CD4-positive, alpha-beta T cell (primary cell): ENCODE results near the gene MACROD2. TPM values are rescaled to one million over a fixed set of nuclear protein-coding genes. Genes with fewer than 3 reads are reported as not detected.

Source experiments
- ATAC-seq: fragments of 200-7000 bp; cut with Tn5 transposase; one replicate; pipeline ENCODE4 v1.10.0; 2022; ENCODE audit warnings: mild to moderate bottlenecking; ENCODE audit not compliant: poor library complexity
- CTCF ChIA-PET: fragments of 350-600 bp; sonication (Branson Sonifier 250); formaldehyde crosslinking; loops from one replicate; lab custom pipeline; 2021; ENCODE audit warnings: antibody characterized with exemption, inconsistent platforms; lab: Charles Lee
- POLR2A ChIA-PET: fragments of 350-600 bp; sonication (Branson Sonifier 250); formaldehyde crosslinking; loops from one replicate; lab custom pipeline; 2021; ENCODE audit warnings: antibody characterized with exemption, inconsistent platforms; lab: Charles Lee
- DNase-seq, 14 experiments: peaks; one replicate each; pipeline ENCODE4 v3.0.0-alpha.2; 2013 to 2020; ENCODE audit warnings: mixed read lengths in 2 of 14
- H3K27ac ChIP-seq, 2 donors: one replicate each; pipeline versions ENCODE4 v1.5.1 to v1.7.0; 2013; ENCODE audit warnings: low read length in 2 of 2, low read depth in 1 of 2, mild to moderate bottlenecking in 1 of 2
- H3K27me3 ChIP-seq, 2 experiments: 1 replicate in 1 of 2; 2 replicates in 1 of 2; pipeline versions ENCODE4 v1.6.1 to v1.7.0; 2013; ENCODE audit warnings: low read length in 2 of 2, control low read depth in 1 of 2, mild to moderate bottlenecking in 1 of 2, moderate library complexity in 1 of 2; ENCODE audit not compliant: insufficient read depth in 2 of 2, control insufficient read depth in 1 of 2
- H3K36me3 ChIP-seq: one replicate; pipeline ENCODE4 v1.6.1; 2013; ENCODE audit warnings: low read length, control low read depth; ENCODE audit not compliant: insufficient read depth
- H3K4me1 ChIP-seq: one replicate; pipeline ENCODE4 v1.6.1; 2013; ENCODE audit warnings: low read length, control low read depth; ENCODE audit not compliant: insufficient read depth
- H3K4me3 ChIP-seq: one replicate; pipeline ENCODE4 v1.5.1; 2013; ENCODE audit warnings: mild to moderate bottlenecking, low read length, moderate library complexity
- H3K9me3 ChIP-seq, 2 experiments: 1 replicate in 1 of 2; 2 replicates in 1 of 2; pipeline versions ENCODE4 v1.6.1 to v1.7.0; 2013; ENCODE audit warnings: low read length in 2 of 2, mild to moderate bottlenecking in 2 of 2, control low read depth in 1 of 2, moderate library complexity in 1 of 2; ENCODE audit not compliant: control insufficient read depth in 1 of 2, insufficient read depth in 1 of 2
- H3K27ac Mint-ChIP-seq: one replicate; pipeline ENCODE4 v1.8.0; 2020; ENCODE audit warnings: mixed read lengths
- H3K27me3 Mint-ChIP-seq: one replicate; pipeline ENCODE4 v1.8.0; 2021; ENCODE audit warnings: mixed read lengths
- H3K36me3 Mint-ChIP-seq: one replicate; pipeline ENCODE4 v1.8.0; 2021; ENCODE audit warnings: low read depth, mixed read lengths
- H3K4me1 Mint-ChIP-seq: one replicate; pipeline ENCODE4 v1.8.0; 2021; ENCODE audit warnings: low read depth, mixed read lengths
- H3K4me3 Mint-ChIP-seq: one replicate; pipeline ENCODE4 v1.8.0; 2020; ENCODE audit warnings: mild to moderate bottlenecking, mixed read lengths
- H3K9me3 Mint-ChIP-seq: one replicate; pipeline ENCODE4 v1.8.0; 2020; ENCODE audit warnings: mixed read lengths
- CTCF ChIP-seq: fragments of 200-600 bp; IDR thresholded peaks from one replicate; pipeline ENCODE4 v1.8.0; 2022; ENCODE audit warnings: antibody characterized with exemption, mild to moderate bottlenecking
- intact Hi-C, 2 experiments: fragments of 100-400 bp; cut with DNase I in 1 of 2; cut with micrococcal nuclease in 1 of 2; formaldehyde crosslinking; loops; one replicate each; pipeline versions ENCODE4 v1.15.1 to v1.9.0; 2023 to 2025; cut with DNase I, micrococcal nuclease
- total RNA-seq, 174 experiments: library from RNA in 2 of 174; stranded (reverse) in 2 of 174; gene quantifications; one replicate each; pipeline ENCODE4 v1.2.3 and lab custom pipeline; 2021 to 2026

Gene MACROD2
- total RNA-seq, 2 experiments from 2014 or later: not detected

- intact Hi-C loops: no loop called here
Observed at GRCh38 chr20:14295770-14296309, 300.5 kb downstream of the MACROD2 start.

GRCh38 chr20:14299831-14300230 is 304.5 kb downstream of the MACROD2 start:
- ChIA-PET POLR2A (no interaction called here), CTCF (no interaction called here)
- Histone ChIP-seq H3K36me3 (no peaks in the 10 kb centered on the region), H3K27ac (no peak overlapping the region), H3K4me1 (no peaks in the 10 kb centered on the region), H3K27me3 (no peaks in the 10 kb centered on the region), H3K4me3 (no peak overlapping the region), H3K9me3 (peaks cover 0 to 14% of the 10 kb centered on the region in 2 experiments)
- TF ChIP-seq CTCF: no peak
- Mint-ChIP-seq H3K36me3 (no peaks in the 10 kb centered on the region), H3K9me3 (peaks cover 6% of the 10 kb centered on the region), H3K27me3 (no peaks in the 10 kb centered on the region), H3K4me3 (no peak overlapping the region), H3K27ac (no peak overlapping the region), H3K4me1 (no peaks in the 10 kb centered on the region)
- intact Hi-C loops: no loop called here
- no peak for DNase-seq
- no peak for ATAC-seq

More at GRCh38 chr20:14295770-14296309, 300.5 kb downstream of the MACROD2 start:
- Mint-ChIP-seq H3K4me1 (no peaks in the 10 kb centered on the region), H3K4me3 (no peak overlapping the region), H3K27ac (no peak overlapping the region), H3K36me3 (no peaks in the 10 kb centered on the region), H3K27me3 (no peaks in the 10 kb centered on the region), H3K9me3 (peaks cover 7% of the 10 kb centered on the region)
- ATAC-seq: no peak
- no peaks in the 10 kb centered on the region for H3K27me3 ChIP-seq
- no peak overlapping the region for H3K27ac ChIP-seq
- H3K36me3 ChIP-seq: no peaks in the 10 kb centered on the region
- H3K9me3 ChIP-seq: peaks cover 0 to 6% of the 10 kb centered on the region in 2 experiments
- no peak for DNase-seq
- no peak overlapping the region for H3K4me3 ChIP-seq
- ChIA-PET CTCF (no interaction called here), POLR2A (no interaction called here)
- H3K4me1 ChIP-seq: no peaks in the 10 kb centered on the region
- no peak for TF ChIP-seq CTCF

- no peak for ATAC-seq
- H3K27ac ChIP-seq: no peak overlapping the region
- no peak for TF ChIP-seq CTCF
- Mint-ChIP-seq H3K27me3 (no peaks in the 10 kb centered on the region), H3K27ac (no peak overlapping the region), H3K9me3 (peaks cover 11% of the 10 kb centered on the region), H3K4me3 (no peak overlapping the region), H3K4me1 (no peaks in the 10 kb centered on the region), H3K36me3 (no peaks in the 10 kb centered on the region)
- intact Hi-C loops: no loop called here
- POLR2A ChIA-PET: no interaction called here
- no peak overlapping the region for H3K4me3 ChIP-seq
- H3K9me3 ChIP-seq: peaks cover 0 to 12% of the 10 kb centered on the region in 2 experiments
- no peaks in the 10 kb centered on the region for H3K36me3 ChIP-seq
- DNase-seq: no peak
- H3K4me1 ChIP-seq: no peaks in the 10 kb centered on the region
- CTCF ChIA-PET: no interaction called here
- H3K27me3 ChIP-seq: no peaks in the 10 kb centered on the region
Observed at GRCh38 chr20:14303106-14303505, 307.8 kb downstream of the MACROD2 start.
